Measurements from ENCODE around the gene PRSS57.

- TF ChIP-seq SIX5 (IDR thresholded peaks at IDR 0.05; ENCODE audit: low read depth, low read length) (no peak), GTF2F1 (IDR thresholded peaks at IDR 0.05; ENCODE audit: borderline replicate concordance, low read depth, low read length) (no peak), RAD21 (IDR thresholded peaks at IDR 0.05 in 1 of 2, conservative IDR thresholded peaks at IDR 0.05 in 1 of 2; ENCODE audit: low read depth in 2 of 2, low read length in 2 of 2) (no peak), CTCF (IDR thresholded peaks at IDR 0.05; ENCODE audit: control extremely low read depth in 1 of 3, insufficient read depth in 1 of 3, low read depth in 1 of 3, low read length in 3 of 3) (no peak), KDM1A (IDR thresholded peaks at IDR 0.05; ENCODE audit: borderline replicate concordance, low read length) (no peak), JUN (IDR thresholded peaks at IDR 0.05; ENCODE audit: low read depth, low read length) (no peak), EP300 (IDR thresholded peaks at IDR 0.05; ENCODE audit: borderline replicate concordance in 1 of 2, low read depth in 2 of 2, low read length in 2 of 2) (no peak), ASH2L (IDR thresholded peaks at IDR 0.05; ENCODE audit: low read length) (no peak), SIN3A (conservative IDR thresholded peaks at IDR 0.05 in 1 of 2, IDR thresholded peaks at IDR 0.05 in 1 of 2; ENCODE audit: low read depth in 1 of 2, low read length in 2 of 2) (no peak), SRF (IDR thresholded peaks at IDR 0.05; ENCODE audit: low read depth, low read length) (no peak), CHD1 (IDR thresholded peaks at IDR 0.05; ENCODE audit: low read depth, low read length) (no peak), TBP (IDR thresholded peaks at IDR 0.05; ENCODE audit: low read depth, low read length) (no peak)
Measured at GRCh38 chr19:642767-643727, 52.2 kb downstream of the PRSS57 start.

Data from H1 (cell line).